Measurements from ENCODE around the gene AKNAD1.

AKNAD1 gene

DNA sequence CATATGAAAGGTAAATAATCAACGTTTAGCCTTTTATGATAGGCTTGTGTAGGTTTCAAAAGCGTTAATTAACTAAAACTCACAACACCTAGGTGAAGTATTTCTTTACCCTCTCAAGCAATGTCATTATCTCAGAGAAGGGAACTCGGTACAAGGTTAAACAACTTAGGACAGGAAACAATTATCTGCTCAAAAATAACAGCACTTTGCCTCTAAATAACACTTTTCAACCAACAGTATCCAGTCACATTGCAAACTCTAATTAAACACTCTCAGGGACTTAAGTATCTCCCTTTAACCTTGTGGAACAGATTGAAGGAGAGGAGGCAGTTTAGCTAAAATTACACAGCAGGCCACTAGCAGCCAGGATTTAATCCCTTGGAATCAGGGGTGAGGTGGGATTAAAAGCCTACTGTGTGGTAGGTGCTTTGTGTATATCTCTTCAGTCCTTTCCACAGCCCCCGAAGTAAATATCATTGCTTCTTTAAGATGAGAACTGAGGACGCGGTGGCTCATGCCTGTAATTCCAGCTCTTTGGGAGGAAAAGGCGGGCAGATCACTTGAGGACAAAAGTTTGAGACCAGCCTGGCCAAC, 5.2 kb upstream of the AKNAD1 start:
- Histone ChIP-seq H3K9me3 (ENCODE audit: control insufficient read depth, low read depth, low read length) (no peaks in the 10 kb centered on the region), H3K4me1 (ENCODE audit: control insufficient read depth, low read depth, low read length) (no peaks in the 10 kb centered on the region), H3K9ac (ENCODE audit: low read length) (no peak overlapping the region), H3K27me3 (ENCODE audit: control insufficient read depth, insufficient read depth, low read length) (no peaks in the 10 kb centered on the region), H3K36me3 (ENCODE audit: control insufficient read depth, low read depth, low read length) (no peaks in the 10 kb centered on the region), H3K4me3 (ENCODE audit: low read length) (no peak overlapping the region), H3K27ac (ENCODE audit: low read length) (no peak overlapping the region)

DNA sequence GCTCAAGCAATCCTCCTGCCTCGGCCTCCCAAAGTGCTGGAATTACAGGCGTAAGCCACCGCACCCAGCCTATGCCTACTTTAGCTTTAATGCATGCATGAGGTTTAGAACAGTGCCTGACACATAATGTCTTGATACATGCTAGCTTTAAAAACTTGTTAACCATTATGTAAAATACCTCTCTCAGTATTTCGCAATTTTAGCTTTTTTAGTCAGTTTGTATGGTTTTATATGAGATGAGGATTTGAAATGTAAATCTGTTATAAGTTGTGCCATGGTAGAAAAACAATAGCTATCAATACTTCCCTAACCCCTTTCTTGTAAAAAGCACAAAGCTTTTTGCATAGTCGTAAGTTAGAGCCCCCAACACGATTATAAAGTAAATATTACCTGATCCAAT, 4.7 kb upstream of the AKNAD1 start:
- Histone ChIP-seq H3K27ac (ENCODE audit: low read length) (no peak overlapping the region), H3K4me1 (ENCODE audit: control insufficient read depth, low read depth, low read length) (no peaks in the 10 kb centered on the region), H3K9ac (ENCODE audit: low read length) (no peak overlapping the region), H3K4me3 (ENCODE audit: low read length) (no peak overlapping the region), H3K27me3 (ENCODE audit: control insufficient read depth, insufficient read depth, low read length) (no peaks in the 10 kb centered on the region), H3K36me3 (ENCODE audit: control insufficient read depth, low read depth, low read length) (no peaks in the 10 kb centered on the region), H3K9me3 (ENCODE audit: control insufficient read depth, low read depth, low read length) (no peaks in the 10 kb centered on the region)

DNA sequence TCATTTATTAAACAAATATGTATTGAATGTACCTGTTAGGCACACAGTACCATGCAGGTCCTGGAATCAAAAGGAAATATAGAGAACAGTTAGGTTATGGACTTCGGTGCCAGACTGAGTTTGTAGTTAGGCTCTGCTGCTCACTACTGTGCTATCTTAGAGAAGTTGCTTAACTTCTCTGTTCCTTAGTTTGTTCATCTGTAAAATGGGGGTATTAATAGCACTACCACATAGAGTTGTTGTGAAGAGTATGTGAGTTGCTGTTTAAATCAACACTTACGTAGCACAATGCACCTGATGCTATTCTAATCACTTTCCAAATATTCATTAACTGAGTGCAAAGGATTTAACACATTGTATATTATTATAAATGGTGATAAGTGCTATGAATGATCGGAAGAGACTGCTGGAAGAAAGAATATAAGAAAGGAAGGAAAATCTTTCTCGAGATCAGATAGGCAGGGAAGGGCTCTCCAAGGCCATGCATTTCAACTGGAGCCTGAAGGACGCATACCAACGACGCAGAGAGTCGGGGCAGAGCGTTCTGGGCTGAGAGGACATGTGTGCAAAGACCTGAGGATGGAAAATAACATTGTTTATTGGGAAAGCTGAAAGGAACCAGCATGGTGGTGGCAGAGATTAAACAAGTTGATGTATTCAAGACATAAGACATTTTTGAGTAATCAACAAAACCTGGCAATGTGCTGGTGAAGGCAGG, 3.5 kb upstream of the AKNAD1 start:
- no peaks in the 10 kb centered on the region for H3K27me3 ChIP-seq (ENCODE audit: control insufficient read depth, insufficient read depth, low read length)
- H3K27ac ChIP-seq (ENCODE audit: low read length) = no peak overlapping the region
- H3K4me3 ChIP-seq (ENCODE audit: low read length) = no peak overlapping the region
- no peaks in the 10 kb centered on the region for H3K9me3 ChIP-seq (ENCODE audit: control insufficient read depth, low read depth, low read length)
- H3K4me1 ChIP-seq (ENCODE audit: control insufficient read depth, low read depth, low read length) = no peaks in the 10 kb centered on the region
- no peaks in the 10 kb centered on the region for H3K36me3 ChIP-seq (ENCODE audit: control insufficient read depth, low read depth, low read length)
- H3K9ac ChIP-seq (ENCODE audit: low read length) = no peak overlapping the region

DNA sequence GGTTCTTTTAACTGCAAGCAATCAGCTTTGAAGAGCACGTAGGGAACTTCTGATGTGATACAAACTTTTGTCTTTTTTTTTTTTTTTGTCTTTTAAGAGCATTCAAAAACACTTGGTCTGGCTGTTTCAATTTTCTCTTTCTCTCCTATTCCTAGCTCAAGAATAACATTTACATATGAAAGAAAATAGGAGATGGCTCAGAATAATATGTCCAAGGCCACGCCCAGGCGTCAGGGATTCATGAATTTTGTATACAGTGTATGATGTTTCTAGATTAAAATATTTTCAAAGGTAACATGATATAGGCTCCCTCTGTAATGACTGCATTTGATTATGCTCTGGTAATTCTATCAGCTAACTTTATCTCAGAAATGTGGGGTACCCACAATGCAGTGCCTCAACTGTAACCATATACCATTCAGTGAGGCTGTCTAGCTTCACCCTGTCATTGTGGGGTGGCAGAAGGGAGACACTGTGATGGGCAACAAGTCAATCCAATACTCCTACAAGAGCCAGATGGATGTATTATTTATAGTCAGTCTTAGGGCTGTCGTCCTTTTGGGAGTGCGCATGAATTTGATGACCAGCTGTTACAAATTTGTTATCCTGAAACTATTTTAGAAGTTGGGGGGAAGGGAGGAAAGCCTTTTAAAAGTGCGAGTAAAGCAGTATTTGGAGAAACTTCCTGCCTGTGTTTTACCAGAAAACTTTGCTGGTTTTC, 1.5 kb upstream of the AKNAD1 start:
- H3K4me1 ChIP-seq (ENCODE audit: control insufficient read depth, low read depth, low read length) = peaks cover 4% of the 10 kb centered on the region
- no peak overlapping the region for H3K4me3 ChIP-seq (ENCODE audit: low read length)
- no peaks in the 10 kb centered on the region for H3K9me3 ChIP-seq (ENCODE audit: control insufficient read depth, low read depth, low read length)
- H3K27me3 ChIP-seq (ENCODE audit: control insufficient read depth, insufficient read depth, low read length) = no peaks in the 10 kb centered on the region
- H3K36me3 ChIP-seq (ENCODE audit: control insufficient read depth, low read depth, low read length) = no peaks in the 10 kb centered on the region
- H3K9ac ChIP-seq (ENCODE audit: low read length) = no peak overlapping the region
- H3K27ac ChIP-seq (ENCODE audit: low read length) = no peak overlapping the region

DNA sequence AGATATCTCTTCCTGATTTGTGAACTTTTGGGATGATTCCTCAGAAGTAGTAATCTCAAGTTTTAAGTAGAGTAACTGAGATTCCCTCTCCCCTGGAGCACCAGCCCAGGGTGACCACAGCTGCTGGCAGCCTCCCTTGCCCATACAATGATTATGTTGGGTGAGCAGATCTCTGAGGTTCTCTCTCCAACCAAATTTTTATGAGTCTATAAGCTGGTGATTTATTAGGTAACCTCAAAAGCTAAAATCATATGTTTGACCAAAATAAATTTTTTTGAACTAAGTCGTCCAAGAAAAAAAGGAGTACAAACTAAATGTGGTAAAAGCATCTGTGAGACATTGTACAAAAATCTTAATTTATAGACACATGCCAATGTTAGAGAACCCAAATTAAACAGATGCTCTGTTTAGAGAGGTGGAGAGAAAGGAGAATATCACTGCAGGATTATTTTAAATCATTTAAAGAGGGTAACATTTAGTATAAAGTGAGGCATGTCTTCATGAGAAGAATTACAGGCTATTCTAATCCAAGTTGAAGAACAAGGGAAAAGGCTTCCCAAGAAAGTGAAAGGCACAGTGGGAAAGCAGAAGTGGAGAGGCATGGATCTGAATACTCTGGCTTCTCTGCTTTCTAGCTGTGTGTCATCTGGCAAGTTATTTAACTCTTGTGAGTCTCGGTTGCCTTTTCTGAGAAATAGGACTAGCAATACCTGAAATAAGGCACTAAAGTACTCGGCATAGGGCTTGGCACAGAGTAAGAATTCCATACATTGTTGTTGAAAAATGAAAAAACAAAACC, 2.5 kb downstream of the AKNAD1 start:
- no peaks in the 10 kb centered on the region for H3K27me3 ChIP-seq (ENCODE audit: control insufficient read depth, insufficient read depth, low read length)
- peaks cover 4% of the 10 kb centered on the region for H3K4me1 ChIP-seq (ENCODE audit: control insufficient read depth, low read depth, low read length)
- no peak overlapping the region for H3K4me3 ChIP-seq (ENCODE audit: low read length)
- H3K36me3 ChIP-seq (ENCODE audit: control insufficient read depth, low read depth, low read length) = no peaks in the 10 kb centered on the region
- no peak overlapping the region for H3K9ac ChIP-seq (ENCODE audit: low read length)
- no peak overlapping the region for H3K27ac ChIP-seq (ENCODE audit: low read length)
- H3K9me3 ChIP-seq (ENCODE audit: control insufficient read depth, low read depth, low read length) = no peaks in the 10 kb centered on the region

DNA sequence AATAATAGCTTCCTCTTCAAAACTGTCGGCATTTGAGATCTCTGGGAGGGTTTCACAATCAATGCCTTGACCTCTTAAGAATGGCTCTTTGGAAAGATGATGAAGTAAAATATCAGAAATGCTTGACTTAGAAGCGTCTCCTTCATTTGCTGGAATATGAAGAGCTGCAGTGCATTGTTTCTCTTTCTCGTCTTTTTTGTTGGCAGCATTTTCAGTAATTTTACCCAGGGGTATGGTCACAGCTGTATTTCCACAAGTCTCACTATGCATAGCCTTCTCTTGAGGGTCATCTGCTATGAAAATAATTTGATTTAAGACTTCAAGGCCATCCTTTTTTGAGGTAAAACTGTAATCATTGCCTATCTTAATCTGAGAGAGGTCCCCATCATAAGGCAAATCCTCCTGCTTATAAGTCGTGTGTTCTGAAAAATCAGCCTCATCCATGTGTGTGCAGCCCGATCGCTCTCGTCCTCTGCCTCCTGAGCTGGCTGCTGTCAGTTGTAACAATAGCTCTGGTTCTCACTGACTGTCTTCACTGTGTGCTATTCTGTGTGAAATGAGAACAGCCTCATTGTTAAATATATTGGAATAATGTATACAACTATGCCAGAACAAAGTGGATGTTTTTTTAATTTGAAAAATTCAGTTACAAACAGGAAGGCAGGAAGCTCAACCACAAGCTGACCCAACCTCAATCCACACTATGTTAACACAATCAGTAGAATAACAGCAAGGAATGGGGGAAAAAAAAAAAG, 4.5 kb downstream of the AKNAD1 start:
- no peaks in the 10 kb centered on the region for H3K27me3 ChIP-seq (ENCODE audit: control insufficient read depth, insufficient read depth, low read length)
- no peak overlapping the region for H3K27ac ChIP-seq (ENCODE audit: low read length)
- peaks cover 4% of the 10 kb centered on the region for H3K4me1 ChIP-seq (ENCODE audit: control insufficient read depth, low read depth, low read length)
- H3K9me3 ChIP-seq (ENCODE audit: control insufficient read depth, low read depth, low read length) = no peaks in the 10 kb centered on the region
- H3K36me3 ChIP-seq (ENCODE audit: control insufficient read depth, low read depth, low read length) = no peaks in the 10 kb centered on the region
- H3K4me3 ChIP-seq (ENCODE audit: low read length) = no peak overlapping the region
- H3K9ac ChIP-seq (ENCODE audit: low read length) = no peak overlapping the region

DNA sequence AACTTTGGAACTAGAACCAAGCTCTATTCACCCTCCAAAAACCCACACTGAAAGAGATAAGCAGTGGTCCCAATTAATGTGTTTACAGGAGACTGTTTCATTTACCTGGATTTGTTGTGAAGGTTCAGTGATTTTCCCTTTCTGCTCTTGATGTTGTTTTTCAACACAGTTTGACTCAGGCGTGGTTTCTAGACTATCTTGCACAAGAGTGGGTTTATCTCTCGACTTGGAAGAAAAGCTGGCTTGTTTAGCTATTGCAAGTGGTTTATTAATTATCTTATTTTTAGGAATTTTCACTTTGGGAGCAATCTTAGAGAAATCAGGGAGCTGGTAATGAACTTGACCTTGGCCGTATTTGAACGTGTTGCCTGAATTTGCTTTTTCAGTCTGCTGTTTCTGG, 5.3 kb downstream of the AKNAD1 start:
- peaks cover 4% of the 10 kb centered on the region for H3K4me1 ChIP-seq (ENCODE audit: control insufficient read depth, low read depth, low read length)
- H3K9me3 ChIP-seq (ENCODE audit: control insufficient read depth, low read depth, low read length) = no peaks in the 10 kb centered on the region
- H3K27me3 ChIP-seq (ENCODE audit: control insufficient read depth, insufficient read depth, low read length) = no peaks in the 10 kb centered on the region
- no peak overlapping the region for H3K9ac ChIP-seq (ENCODE audit: low read length)
- no peak overlapping the region for H3K27ac ChIP-seq (ENCODE audit: low read length)
- no peaks in the 10 kb centered on the region for H3K36me3 ChIP-seq (ENCODE audit: control insufficient read depth, low read depth, low read length)
- H3K4me3 ChIP-seq (ENCODE audit: low read length) = no peak overlapping the region

DNA sequence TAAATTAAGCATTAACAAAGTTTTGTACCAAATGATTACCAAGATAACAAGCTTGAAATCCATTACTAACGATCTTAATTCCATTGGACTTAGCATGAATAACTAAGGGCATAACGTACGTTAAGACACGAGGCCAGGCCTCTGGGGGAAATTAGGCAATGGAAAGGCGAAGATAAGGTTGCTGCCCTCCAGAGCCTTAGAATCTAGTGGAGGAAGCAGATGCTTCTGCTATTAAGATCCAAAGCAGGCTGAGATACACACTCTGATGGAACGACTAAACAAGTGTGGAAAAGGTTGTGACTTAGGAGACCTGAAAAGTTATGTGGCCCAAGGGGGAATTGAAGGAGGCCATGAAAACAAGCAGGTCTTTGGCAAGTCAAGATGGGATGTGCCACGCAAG, 6.0 kb downstream of the AKNAD1 start:
- Histone ChIP-seq H3K9ac (ENCODE audit: low read length) (no peak overlapping the region), H3K9me3 (ENCODE audit: control insufficient read depth, low read depth, low read length) (no peaks in the 10 kb centered on the region), H3K27ac (ENCODE audit: low read length) (no peak overlapping the region), H3K4me3 (ENCODE audit: low read length) (no peak overlapping the region), H3K36me3 (ENCODE audit: control insufficient read depth, low read depth, low read length) (no peaks in the 10 kb centered on the region), H3K27me3 (ENCODE audit: control insufficient read depth, insufficient read depth, low read length) (no peaks in the 10 kb centered on the region), H3K4me1 (ENCODE audit: control insufficient read depth, low read depth, low read length) (peaks cover 4% of the 10 kb centered on the region)

DNA sequence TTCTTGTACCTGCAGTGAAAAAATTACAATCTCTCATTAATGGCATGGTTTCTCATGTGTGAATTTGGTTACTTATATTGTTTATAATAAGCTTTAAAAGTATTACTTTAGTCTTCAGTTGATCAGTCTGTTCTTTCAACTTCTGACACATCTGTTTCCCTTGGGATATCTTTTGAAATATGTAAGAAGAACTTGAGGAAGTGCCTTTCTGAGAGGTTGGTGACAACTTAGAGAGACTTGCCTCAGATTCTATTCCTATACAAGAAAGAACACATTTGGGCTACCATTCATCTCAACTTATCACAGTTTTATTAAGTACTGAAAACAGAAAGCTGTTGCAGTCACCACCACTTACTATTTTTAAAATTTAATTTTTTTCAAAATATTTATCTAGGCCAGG, 8.1 kb downstream of the AKNAD1 start:
- H3K36me3 ChIP-seq (ENCODE audit: control insufficient read depth, low read depth, low read length) = no peaks in the 10 kb centered on the region
- no peaks in the 10 kb centered on the region for H3K9me3 ChIP-seq (ENCODE audit: control insufficient read depth, low read depth, low read length)
- no peak overlapping the region for H3K4me3 ChIP-seq (ENCODE audit: low read length)
- no peak overlapping the region for H3K9ac ChIP-seq (ENCODE audit: low read length)
- H3K27ac ChIP-seq (ENCODE audit: low read length) = no peak overlapping the region
- H3K4me1 ChIP-seq (ENCODE audit: control insufficient read depth, low read depth, low read length) = no peaks in the 10 kb centered on the region
- no peaks in the 10 kb centered on the region for H3K27me3 ChIP-seq (ENCODE audit: control insufficient read depth, insufficient read depth, low read length)

DNA sequence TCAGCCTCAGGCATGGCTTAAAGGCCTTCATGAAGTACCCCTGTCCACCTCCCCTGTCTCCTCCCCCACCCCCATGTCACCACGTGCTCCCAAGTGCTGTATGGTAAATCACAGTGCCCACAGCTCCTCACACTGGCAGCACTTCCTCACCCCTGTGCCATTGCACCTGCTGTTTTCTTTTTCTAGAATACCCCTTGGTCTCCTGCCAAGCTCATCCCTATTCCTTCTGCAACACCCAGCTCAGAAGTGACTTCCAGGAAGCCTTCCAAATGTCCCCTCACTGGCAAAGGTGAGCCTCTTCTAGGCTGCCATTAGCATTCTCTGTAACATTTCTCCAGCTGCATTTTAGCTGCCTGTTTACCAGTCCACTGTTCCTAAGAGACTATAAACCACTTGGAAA, 9.4 kb downstream of the AKNAD1 start:
- Histone ChIP-seq H3K27me3 (ENCODE audit: control insufficient read depth, insufficient read depth, low read length) (no peaks in the 10 kb centered on the region), H3K36me3 (ENCODE audit: control insufficient read depth, low read depth, low read length) (no peaks in the 10 kb centered on the region), H3K4me1 (ENCODE audit: control insufficient read depth, low read depth, low read length) (peaks cover 5% of the 10 kb centered on the region), H3K9ac (ENCODE audit: low read length) (no peak overlapping the region), H3K27ac (ENCODE audit: low read length) (no peak overlapping the region), H3K9me3 (ENCODE audit: control insufficient read depth, low read depth, low read length) (no peaks in the 10 kb centered on the region), H3K4me3 (ENCODE audit: low read length) (no peak overlapping the region)

DNA sequence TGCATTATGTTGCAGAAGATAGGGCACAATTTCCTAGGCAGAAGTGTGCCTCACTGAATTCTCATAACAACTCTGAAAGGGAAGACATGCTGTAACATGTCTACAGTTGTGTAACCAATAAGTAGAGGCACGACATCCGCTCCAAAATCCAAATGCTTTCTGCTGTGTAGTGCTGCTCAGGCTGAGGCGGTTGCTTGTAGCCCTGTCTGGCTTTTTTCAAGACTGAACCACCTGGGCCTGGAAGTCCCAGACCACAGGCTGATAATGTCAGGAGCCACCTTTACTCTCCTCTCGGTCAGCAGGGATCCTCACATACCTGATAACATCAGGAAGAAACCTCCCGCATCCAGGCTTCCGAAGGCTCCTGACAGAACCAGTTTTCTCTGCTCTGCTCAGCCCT, 10.9 kb downstream of the AKNAD1 start:
- Histone ChIP-seq H3K36me3 (ENCODE audit: control insufficient read depth, low read depth, low read length) (no peaks in the 10 kb centered on the region), H3K27me3 (ENCODE audit: control insufficient read depth, insufficient read depth, low read length) (no peaks in the 10 kb centered on the region), H3K27ac (ENCODE audit: low read length) (no peak overlapping the region), H3K9me3 (ENCODE audit: control insufficient read depth, low read depth, low read length) (no peaks in the 10 kb centered on the region), H3K9ac (ENCODE audit: low read length) (no peak overlapping the region), H3K4me3 (ENCODE audit: low read length) (no peak overlapping the region), H3K4me1 (ENCODE audit: control insufficient read depth, low read depth, low read length) (peaks cover 18% of the 10 kb centered on the region)
